NCI-H1436 treated with DMSO at 0.1 percent for 48 hours (cell line): ENCODE measurements around the gene RAX2.
"Not testable (repeated sequence)": the region's sequence is repeated elsewhere in the genome, so short reads cannot be mapped to it uniquely, and the experiment has no call there.

Experiments
- DNase-seq: peaks from one replicate; lab custom pipeline; 2025; lab: John Stamatoyannopoulos, UW

Gene RAX2

DNA sequence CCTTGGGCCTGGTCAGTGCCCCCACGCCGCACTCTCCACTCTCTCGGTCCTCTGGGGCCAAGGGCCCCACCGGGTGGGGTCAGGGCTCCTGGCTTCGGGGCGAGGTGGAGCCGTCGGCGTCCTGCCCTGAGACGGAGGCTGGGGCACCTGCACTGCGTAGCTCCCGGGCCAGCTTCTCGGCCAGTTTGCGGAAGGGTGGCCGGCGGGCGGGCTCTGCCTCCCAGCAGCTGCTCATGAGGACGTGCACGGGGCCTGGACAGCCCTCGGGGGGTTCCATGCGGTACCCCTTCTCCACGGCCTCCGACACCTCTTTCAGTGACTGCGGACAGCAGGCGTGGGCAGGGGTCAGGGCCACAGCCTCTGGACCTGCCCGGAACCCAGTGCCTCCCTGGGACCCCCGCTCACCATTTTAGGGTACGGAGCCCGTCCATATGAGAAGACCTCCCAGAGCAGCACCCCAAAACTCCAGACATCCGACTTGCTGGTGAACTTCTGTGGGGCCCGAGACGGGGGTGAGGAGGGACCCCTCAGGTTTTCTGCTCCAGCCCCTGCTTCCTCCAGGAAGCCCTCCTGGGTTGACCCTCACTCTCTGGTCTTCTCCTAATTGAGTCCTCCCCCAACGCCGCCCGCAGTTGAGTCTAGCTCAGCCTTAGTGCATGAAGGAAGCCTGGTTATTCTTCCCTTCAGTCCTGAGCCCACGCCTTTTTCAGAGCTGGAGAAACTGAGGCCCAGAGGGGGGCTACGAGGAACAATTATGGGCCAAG, 6.3 kb upstream of the RAX2 start:
- no peak for DNase-seq

DNA sequence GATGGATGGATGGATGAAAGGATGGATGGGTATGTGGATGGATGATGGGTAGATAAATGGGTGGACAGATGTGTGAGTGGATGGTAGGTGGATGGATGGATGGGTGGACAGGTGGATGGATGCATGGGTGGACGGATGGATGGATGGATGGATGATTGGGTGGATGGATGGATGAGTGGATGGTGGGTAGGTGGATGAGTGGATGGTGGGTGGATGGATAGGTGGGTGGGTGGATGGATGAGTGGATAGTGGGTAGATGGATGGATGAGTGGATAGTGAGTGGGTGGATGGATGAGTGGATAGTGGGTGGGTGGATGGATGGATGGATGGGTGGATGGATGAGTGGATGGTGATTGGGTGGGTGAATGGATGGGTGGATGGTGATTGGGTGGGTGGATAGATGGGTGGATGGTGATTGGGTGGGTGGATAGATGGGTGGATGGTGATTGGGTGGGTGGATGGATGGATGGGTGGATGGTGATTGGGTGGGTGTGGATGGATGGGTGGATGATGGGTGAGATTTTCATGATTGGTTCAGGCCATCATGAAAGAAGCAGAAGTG, 4.5 kb upstream of the RAX2 start:
- DNase-seq: no peak

DNA sequence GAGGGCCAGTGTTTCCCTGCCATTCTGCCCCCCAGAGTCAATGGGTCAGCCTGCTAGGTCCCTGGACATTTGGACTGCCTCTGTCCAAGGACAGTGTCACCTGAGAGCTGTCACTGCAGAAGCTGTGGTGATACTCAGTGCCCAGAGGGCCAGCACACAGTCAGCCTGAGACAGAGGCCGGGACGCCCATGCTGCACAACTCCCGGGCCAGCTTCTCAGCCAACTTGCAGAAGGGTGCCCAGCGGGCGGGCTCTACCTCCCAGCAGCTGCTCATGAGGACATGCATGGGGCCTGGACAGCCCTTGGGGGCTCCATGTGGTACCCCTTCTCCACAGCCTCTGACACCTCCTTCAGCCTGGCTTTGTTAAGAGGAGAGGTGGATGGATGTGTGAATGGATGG, 3.8 kb upstream of the RAX2 start:
- no peak for DNase-seq

DNA sequence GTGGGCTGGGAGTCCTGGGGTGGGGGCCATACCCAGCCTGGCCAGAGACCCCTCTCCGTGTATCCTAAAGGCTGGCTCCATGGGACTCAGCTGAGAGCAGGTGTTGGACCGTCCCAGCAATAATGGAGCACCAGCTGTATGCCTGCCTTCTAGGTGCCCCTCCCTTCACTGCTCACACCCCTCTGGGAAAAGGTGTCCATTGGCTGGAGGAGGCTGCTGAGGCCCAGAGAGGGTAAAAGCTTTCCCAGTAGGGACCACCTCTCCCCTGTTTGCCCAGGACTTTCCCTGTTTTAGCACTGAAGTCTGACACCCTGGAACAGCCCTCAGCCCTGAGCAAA, 3.3 kb upstream of the RAX2 start:
- no peak for DNase-seq

DNA sequence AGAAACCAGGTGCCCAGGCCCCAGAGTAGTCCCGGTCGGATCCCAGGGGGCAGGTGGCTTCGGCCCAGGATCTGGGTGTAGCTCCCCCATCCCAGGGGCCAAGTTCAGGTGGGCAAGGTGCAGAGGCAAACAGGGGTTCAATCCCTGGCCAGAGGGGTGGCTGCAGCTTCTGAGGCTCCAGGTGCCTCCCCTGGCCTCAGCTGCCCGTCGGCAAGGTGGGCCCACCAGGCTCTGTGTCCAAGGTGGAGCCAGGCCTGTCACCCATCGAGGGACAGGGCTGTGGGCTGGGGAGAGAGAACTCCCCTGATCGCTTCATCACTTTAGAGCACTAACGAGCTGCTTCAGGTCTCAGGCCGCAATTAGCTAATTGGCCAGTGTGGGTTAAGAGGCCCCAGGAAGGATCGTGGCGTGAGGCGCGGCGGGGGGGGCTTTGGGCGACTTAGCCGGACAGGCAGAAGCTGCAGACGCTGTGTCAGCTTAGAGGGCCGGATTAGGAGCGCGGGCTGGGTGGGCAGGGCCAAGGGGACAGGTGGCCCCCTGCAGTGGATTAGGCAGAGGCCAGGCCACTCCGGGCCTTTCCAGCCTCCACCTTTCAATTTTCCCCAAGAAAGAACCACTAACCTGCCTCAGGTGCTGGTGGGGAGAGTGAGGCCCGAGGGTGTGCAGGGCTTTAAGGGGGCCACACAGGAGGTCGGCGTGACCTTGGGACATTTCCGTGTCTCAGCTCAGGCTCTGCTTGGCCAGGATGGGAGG, 2.8 kb upstream of the RAX2 start:
- no peak for DNase-seq

DNA sequence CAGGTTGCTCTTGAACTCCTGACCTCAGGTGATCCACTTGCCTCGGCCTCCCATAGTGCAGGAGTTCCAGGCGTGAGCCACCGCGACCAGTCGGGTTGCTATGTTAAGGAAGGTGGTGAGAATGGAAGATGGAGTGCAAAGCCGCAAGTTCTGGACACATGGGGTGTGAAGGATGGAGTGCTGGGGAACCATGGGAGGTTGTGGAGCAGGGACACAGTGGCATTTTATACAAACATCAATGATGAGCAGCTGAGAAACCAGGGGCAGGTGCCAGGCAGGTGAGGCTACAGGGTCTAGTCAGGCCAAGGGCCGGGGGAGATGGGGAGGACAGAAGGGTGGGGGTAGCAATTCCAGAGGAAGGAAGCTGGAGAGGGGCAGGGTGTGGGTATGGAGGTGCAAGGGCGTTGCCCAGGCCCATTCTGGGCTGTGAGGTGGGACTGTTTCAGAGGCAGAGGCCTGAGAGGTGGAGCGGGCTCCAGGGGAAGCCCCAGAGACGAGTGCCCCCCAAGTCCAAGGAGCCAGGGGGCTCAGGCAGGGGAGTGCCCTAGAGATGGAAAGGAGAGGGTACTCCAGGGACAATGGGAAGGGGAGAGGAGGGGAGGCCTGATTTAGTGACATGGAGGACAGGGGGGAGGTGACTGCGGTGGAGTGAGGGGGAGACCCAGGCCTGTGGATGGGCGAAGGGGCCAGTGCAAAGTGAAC, 1.9 kb upstream of the RAX2 start:
- no peak for DNase-seq

DNA sequence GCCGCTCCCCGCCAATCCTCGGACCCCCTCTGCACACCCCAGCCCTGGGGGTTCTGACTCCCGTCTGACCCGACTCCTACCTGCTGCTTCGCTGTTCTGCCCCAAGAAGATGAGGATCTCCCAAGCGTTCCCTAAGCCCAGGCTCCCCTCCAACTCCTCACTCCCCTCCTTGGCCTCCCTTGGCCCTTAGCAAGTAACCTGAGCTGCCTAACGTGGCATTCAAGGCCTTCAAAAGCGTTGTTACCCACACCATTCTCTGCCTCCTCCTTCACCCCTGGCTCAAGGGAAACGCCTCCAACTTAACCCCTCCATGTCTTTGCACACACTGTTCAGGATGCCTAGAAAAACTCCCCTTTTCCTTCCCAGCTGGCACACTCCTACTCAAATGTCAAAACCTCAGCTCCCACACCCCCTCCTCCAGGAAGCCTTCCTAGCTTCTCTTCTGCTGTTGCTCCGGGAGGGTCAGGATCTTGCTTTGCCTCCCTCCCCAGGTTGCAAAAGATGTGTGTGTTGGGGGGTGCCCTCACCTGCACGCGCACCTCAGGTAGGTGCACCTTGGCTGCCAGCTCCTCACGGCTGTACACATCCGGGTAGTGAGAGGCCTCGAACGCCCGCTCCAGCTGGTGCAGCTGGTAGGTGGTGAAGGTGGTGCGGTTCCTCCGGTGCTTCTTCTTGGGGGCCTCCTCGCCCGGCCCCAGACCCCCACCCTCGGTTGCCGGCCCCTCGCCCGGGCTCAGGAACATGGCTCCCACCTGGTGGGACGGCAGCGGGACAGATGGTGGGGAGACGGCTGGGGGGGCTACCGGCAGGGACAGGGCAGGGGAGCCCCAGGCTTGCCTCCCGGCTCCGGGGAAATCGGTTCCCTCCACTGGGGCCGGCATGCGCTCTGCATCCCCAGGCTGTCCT, 775 bp downstream of the RAX2 start:
- no peak for DNase-seq

DNA sequence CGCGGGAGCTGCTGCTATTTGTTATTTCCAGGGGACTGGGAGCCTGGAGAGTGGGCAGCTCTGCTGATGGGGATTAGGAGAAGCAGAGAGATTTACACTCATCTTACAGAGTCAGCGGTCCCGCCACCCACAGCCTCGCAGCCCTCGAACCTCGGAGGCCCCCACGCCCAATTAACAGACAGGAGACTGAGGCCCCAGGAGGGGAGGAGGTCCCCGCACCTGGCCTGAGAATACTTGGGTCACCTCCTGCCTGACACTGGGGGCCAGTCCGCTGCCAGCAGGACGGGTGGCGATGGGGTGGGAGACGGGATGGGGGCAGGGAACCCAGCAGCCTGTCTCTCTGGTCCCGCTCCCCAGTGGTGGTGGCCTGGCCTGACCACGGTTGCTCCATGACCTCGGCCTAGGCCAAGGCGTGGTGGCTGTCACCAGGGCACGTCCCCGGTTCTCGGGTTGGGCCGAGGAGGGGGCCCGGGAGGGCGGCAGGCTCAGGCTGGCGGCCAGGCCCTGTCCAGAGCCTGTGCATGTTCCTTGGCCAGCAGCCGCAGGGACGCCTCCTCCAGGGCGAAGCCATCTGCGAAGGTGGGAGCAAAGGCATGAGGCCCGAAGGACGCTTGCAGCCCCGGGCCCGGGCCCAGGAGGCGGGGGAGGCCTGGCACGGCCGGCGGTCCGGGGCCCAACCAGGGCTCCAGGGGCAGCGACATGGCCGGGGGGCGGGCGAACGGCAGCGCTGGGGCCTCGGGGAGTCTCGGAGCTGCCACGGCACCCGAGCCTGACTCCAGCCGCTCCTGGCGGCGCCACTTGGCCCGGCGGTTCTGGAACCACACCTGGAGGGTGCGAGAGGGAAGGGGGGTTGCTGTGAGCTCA, 1.7 kb downstream of the RAX2 start:
- DNase-seq: no peak

DNA sequence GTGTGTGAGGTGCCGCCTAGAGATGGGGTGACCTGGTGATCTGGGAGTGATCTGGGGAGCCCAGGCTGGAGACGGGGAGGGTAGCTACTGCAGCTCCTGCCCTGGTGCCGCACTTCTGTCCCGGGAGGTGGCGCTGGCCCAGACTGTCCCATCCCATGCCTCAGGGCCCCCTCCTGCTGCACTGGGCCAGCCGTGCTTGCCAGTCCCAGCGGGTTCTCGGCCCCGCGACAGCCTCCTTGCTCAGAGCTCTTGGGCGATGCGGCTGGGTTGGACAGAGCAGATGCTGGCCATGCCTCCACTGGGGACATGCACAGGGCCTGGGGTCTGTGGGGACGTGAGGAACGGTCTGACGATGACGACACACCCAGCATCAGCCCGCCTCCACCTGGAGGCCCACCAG, 2.5 kb downstream of the RAX2 start:
- DNase-seq: no peak

DNA sequence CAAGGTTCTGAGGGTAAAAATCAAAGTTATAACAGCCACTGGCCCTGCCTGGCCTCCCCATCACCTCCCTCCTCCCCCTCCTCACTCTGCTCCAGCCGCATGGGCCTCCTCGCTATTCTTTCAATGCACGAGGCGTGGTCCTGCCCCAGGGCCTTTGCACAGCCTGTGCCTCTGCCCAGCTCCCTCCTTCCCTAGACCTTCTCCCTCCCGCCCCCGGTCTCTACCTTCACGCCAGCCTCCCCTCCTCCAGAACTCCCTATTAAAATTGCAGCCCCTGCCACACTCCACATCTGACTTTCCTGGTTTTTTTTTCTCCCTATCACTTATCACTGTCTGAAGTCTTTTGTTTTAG, 3.3 kb downstream of the RAX2 start:
- no peak for DNase-seq

DNA sequence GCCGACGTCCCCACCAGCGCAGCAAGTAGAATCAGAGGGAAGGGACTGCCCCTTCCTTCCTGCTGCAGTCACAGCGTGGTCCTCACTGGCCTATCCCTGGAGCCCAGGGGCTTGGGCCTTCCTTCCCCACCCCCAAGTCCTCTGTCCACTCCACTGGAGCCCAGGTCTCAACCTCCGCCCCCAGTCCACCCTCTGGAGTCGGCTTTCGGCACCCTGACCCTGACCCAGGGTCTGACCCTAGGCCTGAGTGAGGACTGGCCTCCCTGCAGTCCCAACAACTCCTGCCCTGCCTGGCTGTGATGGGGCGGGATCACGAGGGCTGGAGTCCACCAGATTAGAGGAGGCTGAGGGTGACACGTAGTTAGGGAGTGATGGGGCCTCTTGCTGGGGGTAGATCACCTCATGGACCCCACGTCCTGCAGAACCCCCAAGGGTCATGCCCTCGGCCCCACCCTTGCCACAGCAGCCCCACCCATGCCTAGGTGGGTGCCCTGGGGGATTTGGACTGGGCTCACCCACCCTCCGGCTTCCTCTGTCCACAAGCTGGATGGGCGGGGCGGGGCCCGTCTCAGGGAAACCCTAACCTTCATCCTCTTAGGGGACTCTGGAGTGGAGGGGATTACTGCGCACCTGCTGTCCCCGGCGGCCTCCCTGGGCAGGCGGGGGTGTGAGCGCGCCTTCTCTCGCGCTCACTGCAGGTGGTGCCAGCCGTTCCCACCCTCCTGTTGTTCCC, 3.8 kb downstream of the RAX2 start:
- no peak for DNase-seq

DNA sequence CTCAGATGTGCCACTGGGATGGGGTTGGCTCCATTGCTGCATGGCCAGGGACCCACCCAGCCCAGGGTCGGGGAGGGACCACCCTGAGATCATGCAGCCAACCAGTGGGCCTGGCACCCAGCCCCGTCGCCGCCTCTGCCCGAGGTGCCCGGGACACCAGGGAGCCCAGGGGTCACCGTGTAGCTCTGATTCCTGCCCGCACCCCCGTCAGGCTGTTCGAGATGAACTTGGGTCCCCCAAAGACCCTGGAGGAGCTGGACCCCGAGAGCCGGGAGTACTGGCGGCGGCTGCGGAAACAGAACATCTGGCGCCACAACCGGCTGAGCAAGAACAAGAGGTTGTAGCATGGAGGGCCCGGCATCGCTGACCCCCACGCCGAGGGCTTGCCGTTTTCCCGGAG, 5.0 kb downstream of the RAX2 start:
- no peak for DNase-seq

DNA sequence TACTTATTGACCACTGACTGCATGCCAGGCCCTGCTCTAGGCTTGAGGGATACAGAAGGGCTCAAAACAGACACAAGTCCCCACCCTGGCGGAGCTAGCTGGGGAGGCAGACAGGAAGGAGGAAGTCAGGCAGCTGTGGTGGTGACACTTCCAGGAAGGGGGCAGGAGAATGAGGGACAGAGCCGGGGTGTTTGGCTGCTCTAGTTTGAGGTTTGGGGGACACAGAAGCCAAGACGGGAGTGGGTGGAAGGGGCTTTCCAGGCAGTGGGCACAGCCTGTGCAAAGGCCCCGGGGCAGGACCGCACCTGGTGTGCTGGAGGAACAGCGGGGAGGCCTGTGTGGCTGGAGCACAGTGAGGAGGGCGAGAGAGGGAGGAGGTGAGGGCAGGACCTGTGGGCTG, 5.5 kb downstream of the RAX2 start:
- DNase-seq: no peak

DNA sequence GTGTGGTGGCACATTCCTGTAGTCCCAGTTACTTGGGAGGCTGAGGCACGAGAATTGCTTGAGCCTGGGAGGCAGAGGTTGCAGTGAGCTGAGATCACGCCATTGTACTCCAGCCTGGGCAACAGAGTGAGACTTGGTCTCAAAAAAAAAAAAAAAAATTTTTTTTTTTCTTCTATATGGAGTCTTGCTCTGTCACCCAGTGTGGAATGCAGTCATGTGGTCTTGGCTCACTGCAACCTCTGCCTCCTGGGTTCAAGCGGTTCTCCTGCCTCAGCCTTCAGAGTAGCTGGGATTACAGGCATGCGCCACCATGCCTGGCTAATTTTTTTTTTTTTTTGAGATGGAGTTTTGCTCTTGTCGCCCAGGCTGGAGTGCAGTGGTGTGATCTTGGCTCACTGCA, 6.3 kb downstream of the RAX2 start:
- not testable (repeated sequence) for DNase-seq

DNA sequence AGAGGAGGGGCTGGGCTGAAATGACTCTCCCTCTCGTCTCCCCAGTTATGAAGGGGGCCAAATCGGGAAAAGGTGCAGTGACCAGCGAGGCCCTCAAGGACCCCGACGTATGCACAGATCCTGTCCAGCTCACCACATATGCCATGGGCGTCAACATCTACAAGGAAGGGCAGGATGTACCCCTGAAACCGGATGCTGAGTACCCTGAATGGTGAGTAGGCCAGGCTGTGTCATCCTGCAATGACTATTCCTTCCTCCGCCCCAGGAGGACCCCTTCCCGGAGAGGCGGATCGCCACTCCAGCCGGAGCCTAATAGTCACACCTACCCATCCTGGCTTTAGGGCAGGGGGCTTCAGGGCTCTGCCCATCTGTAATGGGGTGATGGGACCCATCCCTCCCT, 6.9 kb downstream of the RAX2 start:
- no peak for DNase-seq

DNA sequence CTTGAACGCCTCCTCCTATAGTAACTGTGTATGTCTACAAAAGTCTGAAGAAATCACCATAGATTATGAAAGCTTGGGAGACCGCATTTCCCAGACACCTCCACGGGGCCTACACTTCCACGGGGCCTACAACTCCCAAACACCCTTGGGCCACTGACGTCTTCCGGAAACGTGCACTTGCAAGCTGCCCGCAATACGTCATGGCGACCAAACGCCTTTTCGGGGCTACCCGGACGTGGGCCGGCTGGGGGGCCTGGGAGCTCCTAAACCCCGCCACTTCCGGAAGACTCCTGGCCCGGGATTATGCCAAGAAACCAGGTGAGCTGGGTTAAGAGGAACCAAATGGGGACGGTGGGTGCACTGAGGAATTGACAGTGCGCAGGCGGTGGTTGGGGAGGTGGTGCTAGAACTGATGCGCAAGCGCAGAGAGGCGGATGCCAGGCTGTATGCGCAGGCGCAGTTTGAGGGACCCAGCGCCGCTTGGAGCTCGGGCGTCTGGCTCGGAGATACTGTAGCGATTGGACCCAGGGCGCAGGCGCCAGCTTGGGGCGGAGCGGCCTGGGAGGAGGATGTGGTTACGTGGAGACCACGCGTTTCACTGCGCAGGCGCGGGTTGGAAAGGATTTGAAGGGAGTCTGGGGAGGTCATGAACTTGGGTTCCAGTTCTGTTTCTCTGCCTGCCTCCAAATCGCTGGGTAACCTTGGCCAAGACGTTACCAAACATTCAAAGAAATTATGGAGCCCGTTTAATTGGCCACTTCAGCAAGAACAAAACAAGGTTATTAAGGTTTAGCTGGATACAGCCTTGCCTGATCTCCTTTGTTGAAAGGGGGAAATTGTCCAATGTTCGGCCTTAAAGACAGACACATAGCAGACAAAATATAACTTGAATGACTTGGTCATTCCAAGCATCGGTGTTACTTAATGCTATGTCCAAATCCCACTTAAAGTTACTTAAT, 9.2 kb downstream of the RAX2 start, which contains the start of gene MRPL54:
MRPL54 (plus strand) TSS at position 182 of the 959 bp plus-strand sequence; CDS start at position 201, 19 bp downstream.
- DNase-seq: peak; percentile 94

DNA sequence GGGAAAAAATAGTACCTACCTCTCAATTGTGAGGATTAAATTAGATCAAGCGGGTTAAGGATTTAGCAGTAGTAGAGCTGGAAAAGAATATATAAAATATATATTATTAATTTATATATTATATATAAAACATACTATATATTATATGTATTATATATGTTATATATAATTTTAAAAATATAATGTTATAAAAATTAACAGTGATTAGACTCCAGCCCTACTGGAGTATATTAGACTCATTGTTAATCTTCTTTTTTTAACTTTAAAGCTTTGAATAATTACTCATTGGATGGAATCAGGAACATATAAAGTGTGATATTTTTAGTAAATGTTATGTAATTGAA, 9.9 kb downstream of the RAX2 start:
- no peak for DNase-seq

DNA sequence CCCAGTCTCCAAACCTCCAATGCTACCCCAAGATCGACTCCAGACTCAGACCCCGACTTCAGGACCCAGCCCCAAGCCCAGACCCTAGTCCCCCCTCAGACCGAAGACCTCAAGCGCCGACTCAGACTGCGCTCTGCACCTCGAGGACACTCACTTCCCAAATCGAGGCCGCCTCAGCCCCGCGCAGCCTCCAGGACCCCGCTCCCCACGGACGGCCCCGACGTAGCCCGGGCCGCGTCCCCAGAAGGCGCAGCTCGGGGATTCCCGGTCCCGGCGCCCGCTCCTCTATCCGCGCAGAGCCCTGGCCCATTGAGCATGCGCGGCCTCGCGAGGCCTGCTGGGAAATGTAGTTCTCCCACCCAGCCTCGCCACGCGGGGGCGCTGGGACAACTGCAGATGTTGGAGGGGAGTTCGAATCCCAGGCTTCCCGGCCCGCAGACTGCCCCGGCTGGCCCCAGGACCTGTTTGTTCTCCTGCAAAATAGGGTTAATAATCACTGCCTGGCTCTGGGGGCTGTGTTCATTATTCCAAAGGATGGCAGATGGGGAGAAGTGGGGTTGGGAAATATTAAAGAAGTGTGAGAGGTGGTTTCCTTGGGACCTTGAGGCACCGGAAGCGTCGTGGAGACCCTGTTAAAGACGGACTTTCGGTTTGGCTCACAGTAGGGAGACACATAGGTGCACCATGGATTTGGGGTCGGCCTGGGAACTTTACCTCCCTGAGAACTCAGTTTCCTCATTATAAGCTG, 10.5 kb downstream of the RAX2 start, which contains the start of gene APBA3:
APBA3 (minus strand) TSS at position 311 of the 748 bp plus-strand sequence. CDS start 1,428 bp downstream, outside the sequence.
- DNase-seq: peak; percentile 75
